ENCODE results near the gene SLC66A3. TPM values are rescaled to one million over a fixed set of nuclear protein-coding genes. Genes with fewer than 3 reads are reported as not detected.

The SLC66A3 gene
- total RNA-seq, 2 donors from 2014 or later = 8.4 to 11.9 TPM

GRCh38 chr2:11147263-11147662 lies 8.0 kb upstream of the SLC66A3 start:
- no peaks in the 10 kb centered on the region for H3K4me1 Mint-ChIP-seq
- H3K36me3 Mint-ChIP-seq (ENCODE audit: low read depth) = no peaks in the 10 kb centered on the region
- no peak overlapping the region for H3K27ac Mint-ChIP-seq
- ATAC-seq (replicated peaks) = no peak
- H3K9me3 Mint-ChIP-seq = no peaks in the 10 kb centered on the region
- no peak overlapping the region for H3K4me3 Mint-ChIP-seq
- H3K27me3 Mint-ChIP-seq = no peaks in the 10 kb centered on the region

- no peak for ATAC-seq (replicated peaks)
- H3K4me1 Mint-ChIP-seq = peaks cover 5% of the 10 kb centered on the region
- no peaks in the 10 kb centered on the region for H3K36me3 Mint-ChIP-seq (ENCODE audit: low read depth)
- no peaks in the 10 kb centered on the region for H3K27me3 Mint-ChIP-seq
- H3K9me3 Mint-ChIP-seq = no peaks in the 10 kb centered on the region
- no peak overlapping the region for H3K4me3 Mint-ChIP-seq
- no peak overlapping the region for H3K27ac Mint-ChIP-seq
Measured at GRCh38 chr2:11152591-11152990, 2.7 kb upstream of the SLC66A3 start.

GRCh38 chr2:11154016-11154922 lies 998 bp upstream of the SLC66A3 start:
- Mint-ChIP-seq H3K9me3 (no peaks in the 10 kb centered on the region), H3K4me1 (peaks cover 5% of the 10 kb centered on the region), H3K27ac (peak overlapping the region; percentile 67), H3K4me3 (peak overlapping the region; percentile 77), H3K36me3 (ENCODE audit: low read depth) (no peaks in the 10 kb centered on the region), H3K27me3 (no peaks in the 10 kb centered on the region)
- ATAC-seq (replicated peaks) = peak; percentile 3

GRCh38 chr2:11154923-11155380 lies 315 bp upstream of the SLC66A3 start:
- no peaks in the 10 kb centered on the region for H3K36me3 Mint-ChIP-seq (ENCODE audit: low read depth)

GRCh38 chr2:11156396-11157075 lies 1.3 kb downstream of the SLC66A3 start:
- H3K36me3 Mint-ChIP-seq (ENCODE audit: low read depth) = no peaks in the 10 kb centered on the region
- peaks cover 5% of the 10 kb centered on the region for H3K4me1 Mint-ChIP-seq
- H3K27me3 Mint-ChIP-seq = no peaks in the 10 kb centered on the region
- no peaks in the 10 kb centered on the region for H3K9me3 Mint-ChIP-seq
- ATAC-seq (replicated peaks) = no peak
- peak overlapping the region; percentile 84 for H3K27ac Mint-ChIP-seq
- peak overlapping the region; percentile 93 for H3K4me3 Mint-ChIP-seq

More at GRCh38 chr2:11154923-11155380, 315 bp upstream of the SLC66A3 start:
- no peaks in the 10 kb centered on the region for H3K9me3 Mint-ChIP-seq
- ATAC-seq (replicated peaks) = peak; percentile 92
- peaks cover 5% of the 10 kb centered on the region for H3K4me1 Mint-ChIP-seq
- peak overlapping the region; percentile 93 for H3K4me3 Mint-ChIP-seq
- H3K27ac Mint-ChIP-seq = peak overlapping the region; percentile 67
- no peaks in the 10 kb centered on the region for H3K27me3 Mint-ChIP-seq

GRCh38 chr2:11157296-11157695 lies 2.0 kb downstream of the SLC66A3 start:
- no peak for ATAC-seq (replicated peaks)
- Mint-ChIP-seq H3K27me3 (no peaks in the 10 kb centered on the region), H3K4me3 (no peak overlapping the region), H3K27ac (no peak overlapping the region), H3K36me3 (ENCODE audit: low read depth) (no peaks in the 10 kb centered on the region), H3K9me3 (no peaks in the 10 kb centered on the region), H3K4me1 (peaks cover 5% of the 10 kb centered on the region)

- no peak overlapping the region for H3K4me3 Mint-ChIP-seq
- no peaks in the 10 kb centered on the region for H3K9me3 Mint-ChIP-seq
- no peaks in the 10 kb centered on the region for H3K36me3 Mint-ChIP-seq (ENCODE audit: low read depth)
- no peak overlapping the region for H3K27ac Mint-ChIP-seq
- no peaks in the 10 kb centered on the region for H3K27me3 Mint-ChIP-seq
- ATAC-seq (replicated peaks) = no peak
- peaks cover 5% of the 10 kb centered on the region for H3K4me1 Mint-ChIP-seq
Measured at GRCh38 chr2:11157731-11158130, 2.5 kb downstream of the SLC66A3 start.

GRCh38 chr2:11158916-11159573 lies 3.8 kb downstream of the SLC66A3 start:
- no peak for ATAC-seq (replicated peaks)
- no peaks in the 10 kb centered on the region for H3K9me3 Mint-ChIP-seq
- peaks cover 5% of the 10 kb centered on the region for H3K4me1 Mint-ChIP-seq
- H3K27me3 Mint-ChIP-seq = no peaks in the 10 kb centered on the region
- H3K27ac Mint-ChIP-seq = no peak overlapping the region
- peaks cover 6% of the 10 kb centered on the region for H3K36me3 Mint-ChIP-seq (ENCODE audit: low read depth)
- H3K4me3 Mint-ChIP-seq = no peak overlapping the region

- peaks cover 8% of the 10 kb centered on the region for H3K36me3 Mint-ChIP-seq (ENCODE audit: low read depth)
- H3K9me3 Mint-ChIP-seq = no peaks in the 10 kb centered on the region
- no peaks in the 10 kb centered on the region for H3K27me3 Mint-ChIP-seq
- no peak overlapping the region for H3K27ac Mint-ChIP-seq
- no peak overlapping the region for H3K4me3 Mint-ChIP-seq
- no peak for ATAC-seq (replicated peaks)
- H3K4me1 Mint-ChIP-seq = peaks cover 5% of the 10 kb centered on the region
Measured at GRCh38 chr2:11159574-11160170, 4.4 kb downstream of the SLC66A3 start.

GRCh38 chr2:11160256-11160655 lies 5.0 kb downstream of the SLC66A3 start:
- H3K27ac Mint-ChIP-seq = peak overlapping the region; percentile 67
- H3K4me3 Mint-ChIP-seq = peak overlapping the region; percentile 49
- no peaks in the 10 kb centered on the region for H3K27me3 Mint-ChIP-seq
- H3K9me3 Mint-ChIP-seq = no peaks in the 10 kb centered on the region
- peaks cover 5% of the 10 kb centered on the region for H3K4me1 Mint-ChIP-seq
- ATAC-seq (replicated peaks) = no peak
- H3K36me3 Mint-ChIP-seq (ENCODE audit: low read depth) = peaks cover 8% of the 10 kb centered on the region

- no peaks in the 10 kb centered on the region for H3K9me3 Mint-ChIP-seq
- H3K36me3 Mint-ChIP-seq (ENCODE audit: low read depth) = peaks cover 8% of the 10 kb centered on the region
- peak overlapping the region; percentile 67 for H3K27ac Mint-ChIP-seq
- H3K4me3 Mint-ChIP-seq = peak overlapping the region; percentile 49
- peaks cover 4% of the 10 kb centered on the region for H3K4me1 Mint-ChIP-seq
- no peaks in the 10 kb centered on the region for H3K27me3 Mint-ChIP-seq
- peak; percentile 90 for ATAC-seq (replicated peaks)
Measured at GRCh38 chr2:11160731-11161455, 5.6 kb downstream of the SLC66A3 start.

GRCh38 chr2:11161747-11162146 lies 6.5 kb downstream of the SLC66A3 start:
- Mint-ChIP-seq H3K4me3 (no peak overlapping the region), H3K27me3 (no peaks in the 10 kb centered on the region), H3K36me3 (ENCODE audit: low read depth) (peaks cover 8% of the 10 kb centered on the region), H3K9me3 (no peaks in the 10 kb centered on the region), H3K4me1 (no peaks in the 10 kb centered on the region), H3K27ac (no peak overlapping the region)
- no peak for ATAC-seq (replicated peaks)

GRCh38 chr2:11163439-11164317 lies 8.4 kb downstream of the SLC66A3 start:
- no peak for ATAC-seq (replicated peaks)
- H3K27ac Mint-ChIP-seq = no peak overlapping the region
- no peaks in the 10 kb centered on the region for H3K27me3 Mint-ChIP-seq
- no peaks in the 10 kb centered on the region for H3K4me1 Mint-ChIP-seq
- H3K36me3 Mint-ChIP-seq (ENCODE audit: low read depth) = peaks cover 8% of the 10 kb centered on the region
- H3K4me3 Mint-ChIP-seq = no peak overlapping the region
- H3K9me3 Mint-ChIP-seq = no peaks in the 10 kb centered on the region
